ENCODE measurements around the gene PPP1R13B. TPM values are rescaled to one million over a fixed set of nuclear protein-coding genes. Genes with fewer than 3 reads are reported as not detected.

The PPP1R13B gene
- polyA plus RNA-seq, 2 of the 4 experiments (the other 2 are of a cell fraction) = 2.2 to 2.7 TPM

GRCh38 chr14:103871596-103872480 lies 24.5 kb upstream of the PPP1R13B start:
- H3K4me1 ChIP-seq = peaks cover 7% of the 10 kb centered on the region; the same call in 1 of the 3 replicates
- CTCF ChIA-PET = interaction anchor here (0.8 to 1.5 kb wide), 4 partner anchors 29 to 110 kb away, joined by 3 to 5 read pairs (median 3); no protein-coding TSS in a partner anchor
- peak in 1 of 2 experiments; percentile 44 for DNase-seq (ENCODE audit: low read depth in 1 of 2, low spot score in 1 of 2)
- peak overlapping the region; percentile 65 for H3K4me2 ChIP-seq
- peak; percentile 63 to 85 for ATAC-seq
- POLR2A ChIA-PET = no interaction called here
- peak overlapping the region; percentile 50 to 72 for H3K27ac ChIP-seq
- no peak for FAIRE-seq
- no peak for TF ChIP-seq KDM1A (IDR thresholded peaks at IDR 0.05; ENCODE audit: low read depth)
- no peak for TF ChIP-seq EP300 (IDR thresholded peaks at IDR 0.05)
- TF ChIP-seq ZSCAN20 (CRISPR knock-in tag; IDR thresholded peaks at IDR 0.05) = no peak
- no peaks in the 10 kb centered on the region for H3K9me3 ChIP-seq
- 53% methylated on average over 38 of the region's 53 CpGs for WGBS (ENCODE audit: missing lambda C conversion rate)
- H3K4me3 ChIP-seq = peak overlapping the region; percentile 40

DNA sequence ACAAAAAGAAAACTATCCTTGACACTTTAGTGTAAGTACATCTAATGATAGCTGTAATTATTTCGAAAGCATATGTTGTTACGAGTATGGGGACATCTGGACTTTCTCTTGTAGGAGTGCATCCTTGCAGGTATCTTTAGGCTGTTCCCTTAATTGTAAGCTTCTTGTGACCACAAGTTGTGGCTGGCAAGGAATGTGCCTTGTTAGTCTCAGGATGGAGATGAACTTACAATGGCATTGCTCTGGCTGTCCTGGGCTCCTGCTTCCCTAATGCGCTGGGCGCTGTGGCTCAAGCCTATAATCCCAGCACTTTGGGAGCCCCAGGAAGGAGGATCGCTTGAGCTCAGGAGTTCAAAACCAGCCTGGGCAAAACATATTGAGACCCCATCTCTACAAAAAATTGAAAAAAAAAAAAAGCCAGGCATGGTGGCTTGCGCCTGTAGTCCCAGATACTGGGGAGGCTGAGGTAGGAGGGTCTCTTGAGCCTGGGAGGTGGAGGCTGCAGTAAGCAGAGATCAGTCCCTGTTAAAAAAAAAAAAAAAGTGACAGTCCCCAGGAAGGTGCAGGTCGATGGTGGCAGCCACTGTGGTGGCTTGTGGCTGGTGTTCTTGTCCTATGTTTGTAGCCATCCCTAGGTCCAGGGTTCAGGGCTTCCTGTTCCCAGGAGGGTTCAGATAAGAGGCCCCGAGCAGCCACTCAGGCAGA lies 23.7 kb upstream of the PPP1R13B start:
- DNase-seq (ENCODE audit: low read depth in 1 of 2, low spot score in 1 of 2) (no peak), FAIRE-seq (no peak), ATAC-seq (no peak)
- Histone ChIP-seq H3K4me1 (peaks cover 7% of the 10 kb centered on the region; the same call in 1 of the 3 replicates), H3K27ac (peak overlapping the region in 1 of 2 experiments; percentile 72; a peak in 2 of 6 replicates), H3K4me3 (no peak overlapping the region), H3K4me2 (no peak overlapping the region), H3K9me3 (no peaks in the 10 kb centered on the region)
- WGBS (ENCODE audit: missing lambda C conversion rate) = 86% methylated on average over 8 of the region's 8 CpGs
- TF ChIP-seq ZSCAN20 (CRISPR knock-in tag; IDR thresholded peaks at IDR 0.05) = no peak
- no peak for TF ChIP-seq KDM1A (IDR thresholded peaks at IDR 0.05; ENCODE audit: low read depth)
- no peak for TF ChIP-seq HEYL (CRISPR knock-in tag; IDR thresholded peaks at IDR 0.05)
- no peak for TF ChIP-seq CBX8 (IDR thresholded peaks at IDR 0.05)
- TF ChIP-seq ZNF302 (CRISPR knock-in tag; IDR thresholded peaks at IDR 0.05) = no peak
- TF ChIP-seq ZC3H11A (IDR thresholded peaks at IDR 0.05) = no peak
- TF ChIP-seq ESRRA (IDR thresholded peaks at IDR 0.05; ENCODE audit: borderline replicate concordance, low read length) = no peak
- no peak for TF ChIP-seq PHF8 (IDR thresholded peaks at IDR 0.05; ENCODE audit: borderline replicate concordance, low read depth)
- no peak for TF ChIP-seq FOSL2 (IDR thresholded peaks at IDR 0.05)
- no peak for TF ChIP-seq FOSL2 (CRISPR knock-in tag; IDR thresholded peaks at IDR 0.05)
- no peak for TF ChIP-seq MAFK (IDR thresholded peaks at IDR 0.05; ENCODE audit: partially characterized antibody)
- TF ChIP-seq SMC3 (IDR thresholded peaks at IDR 0.05) = no peak
- TF ChIP-seq EHMT2 (IDR thresholded peaks at IDR 0.05; ENCODE audit: low read depth) = no peak
- TF ChIP-seq CBX2 (IDR thresholded peaks at IDR 0.05; ENCODE audit: borderline replicate concordance, low read depth) = no peak
- TF ChIP-seq HDAC2 (IDR thresholded peaks at IDR 0.05) = no peak
- no peak for TF ChIP-seq CTCF (IDR thresholded peaks at IDR 0.05)
- ChIA-PET CTCF (interaction anchor here (0.7 to 0.8 kb wide), 2 partner anchors 30 to 50 kb away, joined by 3 read pairs; no protein-coding TSS in a partner anchor), POLR2A (no interaction called here)

- ATAC-seq = no peak
- Histone ChIP-seq H3K4me3 (no peak overlapping the region), H3K9me3 (no peaks in the 10 kb centered on the region), H3K4me1 (peaks cover 7% of the 10 kb centered on the region; the same call in 1 of the 3 replicates), H3K27ac (no peak overlapping the region), H3K4me2 (no peak overlapping the region)
- ChIA-PET POLR2A (no interaction called here), CTCF (interaction anchor here (0.7 kb wide), 1 partner anchor 51 kb away, joined by 3 read pairs; no protein-coding TSS in a partner anchor)
- 93% methylated on average over 9 of the region's 9 CpGs for WGBS (ENCODE audit: missing lambda C conversion rate)
- FAIRE-seq = no peak
- DNase-seq (ENCODE audit: low read depth in 1 of 2, low spot score in 1 of 2) = no peak
- TF ChIP-seq KDM5A (IDR thresholded peaks at IDR 0.05) (no peak), JUN (IDR thresholded peaks at IDR 0.05) (no peak), ZFP36 (IDR thresholded peaks at IDR 0.05; ENCODE audit: borderline replicate concordance, partially characterized antibody) (no peak), MAFK (IDR thresholded peaks at IDR 0.05; ENCODE audit: partially characterized antibody) (no peak), EHF (CRISPR knock-in tag; IDR thresholded peaks at IDR 0.05) (no peak), ZNF302 (CRISPR knock-in tag; IDR thresholded peaks at IDR 0.05) (no peak), CEBPB (IDR thresholded peaks at IDR 0.05) (no peak), POLR2A (IDR thresholded peaks at IDR 0.05; ENCODE audit: low read length) (no peak), RFX5 (IDR thresholded peaks at IDR 0.05) (no peak)
- TF ChIP-seq, protein P1, sequence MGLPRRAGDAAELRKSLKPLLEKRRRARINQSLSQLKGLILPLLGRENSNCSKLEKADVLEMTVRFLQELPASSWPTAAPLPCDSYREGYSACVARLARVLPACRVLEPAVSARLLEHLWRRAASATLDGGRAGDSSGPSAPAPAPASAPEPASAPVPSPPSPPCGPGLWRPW (IDR thresholded peaks at IDR 0.05) = no peak
- TF ChIP-seq, protein P2, sequence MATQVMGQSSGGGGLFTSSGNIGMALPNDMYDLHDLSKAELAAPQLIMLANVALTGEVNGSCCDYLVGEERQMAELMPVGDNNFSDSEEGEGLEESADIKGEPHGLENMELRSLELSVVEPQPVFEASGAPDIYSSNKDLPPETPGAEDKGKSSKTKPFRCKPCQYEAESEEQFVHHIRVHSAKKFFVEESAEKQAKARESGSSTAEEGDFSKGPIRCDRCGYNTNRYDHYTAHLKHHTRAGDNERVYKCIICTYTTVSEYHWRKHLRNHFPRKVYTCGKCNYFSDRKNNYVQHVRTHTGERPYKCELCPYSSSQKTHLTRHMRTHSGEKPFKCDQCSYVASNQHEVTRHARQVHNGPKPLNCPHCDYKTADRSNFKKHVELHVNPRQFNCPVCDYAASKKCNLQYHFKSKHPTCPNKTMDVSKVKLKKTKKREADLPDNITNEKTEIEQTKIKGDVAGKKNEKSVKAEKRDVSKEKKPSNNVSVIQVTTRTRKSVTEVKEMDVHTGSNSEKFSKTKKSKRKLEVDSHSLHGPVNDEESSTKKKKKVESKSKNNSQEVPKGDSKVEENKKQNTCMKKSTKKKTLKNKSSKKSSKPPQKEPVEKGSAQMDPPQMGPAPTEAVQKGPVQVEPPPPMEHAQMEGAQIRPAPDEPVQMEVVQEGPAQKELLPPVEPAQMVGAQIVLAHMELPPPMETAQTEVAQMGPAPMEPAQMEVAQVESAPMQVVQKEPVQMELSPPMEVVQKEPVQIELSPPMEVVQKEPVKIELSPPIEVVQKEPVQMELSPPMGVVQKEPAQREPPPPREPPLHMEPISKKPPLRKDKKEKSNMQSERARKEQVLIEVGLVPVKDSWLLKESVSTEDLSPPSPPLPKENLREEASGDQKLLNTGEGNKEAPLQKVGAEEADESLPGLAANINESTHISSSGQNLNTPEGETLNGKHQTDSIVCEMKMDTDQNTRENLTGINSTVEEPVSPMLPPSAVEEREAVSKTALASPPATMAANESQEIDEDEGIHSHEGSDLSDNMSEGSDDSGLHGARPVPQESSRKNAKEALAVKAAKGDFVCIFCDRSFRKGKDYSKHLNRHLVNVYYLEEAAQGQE (IDR thresholded peaks at IDR 0.05) = no peak
Observed at GRCh38 chr14:103870144-103870876, 22.9 kb upstream of the PPP1R13B start.

Data from A549 (cell line).